ENCODE data around the gene GFPT1. TPM values are rescaled to one million over a fixed set of nuclear protein-coding genes. Genes with fewer than 3 reads are reported as not detected.

GFPT1 gene
- total and polyA plus RNA-seq, 12 donors, result 5.0 to 90.3 (median 60.5) TPM

DNA sequence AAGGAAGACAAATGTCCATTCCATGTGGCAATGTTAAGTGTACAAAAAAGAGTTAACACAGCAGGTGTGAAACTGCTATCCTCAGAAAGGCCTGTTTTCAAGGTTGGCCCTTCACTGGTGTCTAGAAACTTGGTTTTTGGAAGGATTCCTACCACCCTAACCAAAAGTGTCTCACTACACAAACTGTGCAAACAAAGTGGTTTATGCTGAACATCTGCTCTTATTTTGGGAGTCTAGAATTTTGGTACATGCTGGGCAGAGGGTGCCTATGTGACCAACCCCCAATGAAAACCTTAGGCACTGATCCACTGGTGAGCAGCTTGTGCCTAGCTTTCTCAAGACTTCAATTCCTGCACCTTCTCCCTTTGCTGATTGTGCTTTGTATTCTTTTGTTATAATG is 14.3 kb downstream of the GFPT1 start:
- no peak overlapping the region for H3K27ac ChIP-seq
- TF ChIP-seq, protein P1, sequence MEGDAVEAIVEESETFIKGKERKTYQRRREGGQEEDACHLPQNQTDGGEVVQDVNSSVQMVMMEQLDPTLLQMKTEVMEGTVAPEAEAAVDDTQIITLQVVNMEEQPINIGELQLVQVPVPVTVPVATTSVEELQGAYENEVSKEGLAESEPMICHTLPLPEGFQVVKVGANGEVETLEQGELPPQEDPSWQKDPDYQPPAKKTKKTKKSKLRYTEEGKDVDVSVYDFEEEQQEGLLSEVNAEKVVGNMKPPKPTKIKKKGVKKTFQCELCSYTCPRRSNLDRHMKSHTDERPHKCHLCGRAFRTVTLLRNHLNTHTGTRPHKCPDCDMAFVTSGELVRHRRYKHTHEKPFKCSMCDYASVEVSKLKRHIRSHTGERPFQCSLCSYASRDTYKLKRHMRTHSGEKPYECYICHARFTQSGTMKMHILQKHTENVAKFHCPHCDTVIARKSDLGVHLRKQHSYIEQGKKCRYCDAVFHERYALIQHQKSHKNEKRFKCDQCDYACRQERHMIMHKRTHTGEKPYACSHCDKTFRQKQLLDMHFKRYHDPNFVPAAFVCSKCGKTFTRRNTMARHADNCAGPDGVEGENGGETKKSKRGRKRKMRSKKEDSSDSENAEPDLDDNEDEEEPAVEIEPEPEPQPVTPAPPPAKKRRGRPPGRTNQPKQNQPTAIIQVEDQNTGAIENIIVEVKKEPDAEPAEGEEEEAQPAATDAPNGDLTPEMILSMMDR (IDR thresholded peaks at IDR 0.05), result no peak
- H3K36me3 ChIP-seq, result peaks cover 0 to 63% (median 39%) of the 10 kb centered on the region in 9 donors
- peaks cover 0 to 18% (median 8%) of the 10 kb centered on the region in 9 donors for H3K4me1 ChIP-seq
- no peak for DNase-seq
- intact Hi-C loops (cut with DNase I), result no loop called here
- no peak overlapping the region for H3K4me3 ChIP-seq
- no peak for ATAC-seq
- H3K27me3 ChIP-seq, result no peaks in the 10 kb centered on the region
- no peaks in the 10 kb centered on the region for H3K9me3 ChIP-seq

DNA sequence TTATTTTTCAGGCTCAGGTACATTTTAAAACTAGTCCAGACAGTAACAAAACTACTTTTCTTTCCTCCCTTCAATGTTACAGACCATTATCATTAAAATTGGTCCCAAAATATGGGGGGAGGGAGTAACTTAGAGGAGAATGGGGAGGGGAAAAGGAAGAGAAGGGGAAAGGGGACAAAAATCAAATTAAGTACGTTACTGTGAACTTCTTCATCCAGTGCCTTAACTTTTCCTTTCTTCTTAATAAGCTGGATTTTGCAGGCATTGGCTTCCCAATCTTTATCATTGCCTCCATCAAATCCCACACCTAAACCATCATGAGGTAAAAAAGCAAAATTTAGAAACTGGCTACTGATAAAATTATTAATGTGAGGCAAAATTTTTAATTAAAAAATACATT is 17.2 kb downstream of the GFPT1 start:
- WGBS, 2 donors, result 83 to 100% methylated on average over 1 of the region's 1 CpG
- TF ChIP-seq, protein P1 (IDR thresholded peaks at IDR 0.05), result no peak
- H3K27ac ChIP-seq, result no peak overlapping the region
- no peaks in the 10 kb centered on the region for H3K4me1 ChIP-seq
- H3K4me3 ChIP-seq, result no peak overlapping the region
- peaks cover 0 to 92% (median 57%) of the 10 kb centered on the region in 9 donors for H3K36me3 ChIP-seq
- no peaks in the 10 kb centered on the region for H3K27me3 ChIP-seq
- intact Hi-C loops (cut with DNase I), result no loop called here
- no peaks in the 10 kb centered on the region for H3K9me3 ChIP-seq
- ATAC-seq (no peak), DNase-seq (no peak)

DNA sequence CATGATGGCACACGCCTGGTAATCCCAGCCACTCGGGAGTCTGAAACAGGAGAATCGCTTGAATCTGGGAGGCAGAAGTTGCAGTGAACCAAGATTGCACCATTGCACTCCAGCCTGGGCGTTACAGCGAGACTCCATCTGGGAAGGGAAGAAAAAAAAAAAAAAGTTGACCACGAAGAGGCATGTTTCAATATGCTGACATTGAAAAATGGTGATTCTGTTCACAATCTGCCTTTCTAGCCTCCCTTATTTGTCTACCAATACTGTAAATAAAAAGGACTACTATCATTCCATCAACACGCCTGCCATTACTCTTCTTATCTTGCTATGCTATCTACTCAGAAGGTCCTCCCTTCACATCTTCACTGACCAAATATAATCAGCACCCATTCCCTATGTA is 18.4 kb downstream of the GFPT1 start:
- no peaks in the 10 kb centered on the region for H3K4me1 ChIP-seq
- 98% methylated on average over 7 of the region's 7 CpGs for whole genome bisulfite sequencing, 2 donors
- H3K4me3 ChIP-seq, result no peak overlapping the region
- intact Hi-C loops (cut with DNase I), result no loop called here
- ATAC-seq (no peak), DNase-seq (no peak)
- H3K36me3 ChIP-seq, result peaks cover 0 to 100% (median 56%) of the 10 kb centered on the region in 9 donors
- TF ChIP-seq, protein P1 (IDR thresholded peaks at IDR 0.05), result no peak
- H3K9me3 ChIP-seq, result no peaks in the 10 kb centered on the region
- H3K27ac ChIP-seq, result no peak overlapping the region
- H3K27me3 ChIP-seq, result no peaks in the 10 kb centered on the region

DNA sequence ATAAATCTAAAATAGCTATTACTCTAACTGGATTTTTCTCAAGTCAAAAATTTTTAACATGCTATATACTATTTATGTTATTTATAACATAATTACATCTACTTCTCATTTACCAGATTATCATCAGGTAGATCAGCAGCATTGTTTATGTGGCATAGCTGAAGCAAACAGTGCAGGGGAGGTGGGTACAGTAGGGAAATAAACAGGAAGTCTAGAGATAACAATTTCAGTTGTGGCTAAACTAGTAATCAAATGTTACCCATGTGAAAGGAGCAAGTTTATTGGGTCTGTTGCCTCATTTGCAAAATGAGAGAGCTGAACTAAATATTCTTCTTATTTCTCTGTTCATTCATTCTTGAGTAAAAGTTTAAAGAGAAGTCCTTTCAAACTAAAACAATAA is 27.7 kb downstream of the GFPT1 start:
- Histone ChIP-seq H3K4me3 (no peak overlapping the region), H3K27ac (no peak overlapping the region), H3K4me1 (no peaks in the 10 kb centered on the region), H3K27me3 (no peaks in the 10 kb centered on the region), H3K36me3 (peaks cover 0 to 100% (median 77%) of the 10 kb centered on the region in 9 donors), H3K9me3 (no peaks in the 10 kb centered on the region)
- no peak for ATAC-seq
- intact Hi-C loops (cut with DNase I), result no loop called here
- DNase-seq, result no peak
- TF ChIP-seq, protein P1 (IDR thresholded peaks at IDR 0.05), result no peak

DNA sequence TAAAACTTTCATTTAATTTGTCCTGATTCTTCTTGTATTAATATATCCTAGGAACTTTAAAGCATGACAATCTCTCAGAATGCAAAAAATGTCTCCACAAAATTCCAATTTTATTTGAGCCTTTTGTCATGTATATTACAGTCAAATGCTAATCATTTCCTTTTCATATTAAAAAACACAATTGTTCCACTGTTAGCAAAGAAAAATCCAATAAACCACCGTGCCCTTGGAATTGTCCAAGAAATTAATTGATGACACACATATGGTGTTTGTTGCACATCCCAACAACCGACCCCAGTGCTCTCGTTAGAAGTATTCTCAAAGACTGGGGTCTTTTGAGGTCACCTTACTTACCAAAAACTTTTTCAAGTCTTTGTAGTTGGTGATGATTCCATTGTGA is 28.1 kb downstream of the GFPT1 start:
- ATAC-seq (no peak), DNase-seq (no peak)
- no peaks in the 10 kb centered on the region for H3K27me3 ChIP-seq
- intact Hi-C loops (cut with DNase I), result no loop called here
- H3K4me3 ChIP-seq, result no peak overlapping the region
- 61 to 75% methylated on average over 3 of the region's 3 CpGs for WGBS, 2 donors
- TF ChIP-seq, protein P1 (IDR thresholded peaks at IDR 0.05), result no peak
- no peaks in the 10 kb centered on the region for H3K9me3 ChIP-seq
- no peak overlapping the region for H3K27ac ChIP-seq
- H3K4me1 ChIP-seq, result no peaks in the 10 kb centered on the region
- H3K36me3 ChIP-seq, result peaks cover 0 to 100% (median 79%) of the 10 kb centered on the region in 9 donors

Data from heart right ventricle (tissue), 16 donors.